Aorta (tissue), 5 donors: ENCODE data around the gene ANGPTL7. TPM values are rescaled to one million over a fixed set of nuclear protein-coding genes. Genes with fewer than 3 reads are reported as not detected.

ENCODE experiments used
- ATAC-seq: fragments of 200-7000 bp; cut with Tn5 transposase; one replicate; pipeline ENCODE4 v1.9.1; 2022; ENCODE audit warnings: moderate library complexity; ENCODE audit not compliant: low FRiP score
- DNase-seq, 2 donors: peaks; one replicate each; pipeline ENCODE4 v3.0.0-alpha.2; 2020
- H3K27ac ChIP-seq, 2 donors: one replicate each; pipeline ENCODE4 v1.5.1; 2013; ENCODE audit warnings: low read length in 2 of 2, mild to moderate bottlenecking in 2 of 2, moderate library complexity in 2 of 2, control low read depth in 1 of 2, inconsistent platforms in 1 of 2, low read depth in 1 of 2
- H3K27me3 ChIP-seq, 2 donors: one replicate each; pipeline ENCODE4 v1.6.1; 2013; ENCODE audit warnings: control low read depth in 1 of 2, low read length in 1 of 2, mild to moderate bottlenecking in 1 of 2, moderate library complexity in 1 of 2; ENCODE audit not compliant: insufficient read depth in 2 of 2, control insufficient read depth in 1 of 2
- H3K36me3 ChIP-seq, 2 donors: one replicate each; pipeline ENCODE4 v1.6.1; 2013; ENCODE audit warnings: control low read depth in 1 of 2, low read length in 1 of 2, mild to moderate bottlenecking in 1 of 2; ENCODE audit not compliant: insufficient read depth in 2 of 2, control insufficient read depth in 1 of 2
- H3K4me1 ChIP-seq, 2 donors: one replicate each; pipeline ENCODE4 v1.6.1; 2013; ENCODE audit warnings: low read length in 2 of 2, control low read depth in 1 of 2, mild to moderate bottlenecking in 1 of 2, moderate library complexity in 1 of 2; ENCODE audit not compliant: insufficient read depth in 2 of 2, control insufficient read depth in 1 of 2
- H3K4me3 ChIP-seq, 2 donors: one replicate each; pipeline ENCODE4 v1.5.1; 2013; ENCODE audit warnings: low read length in 2 of 2, control low read depth in 1 of 2, mild to moderate bottlenecking in 1 of 2
- H3K9me3 ChIP-seq: one replicate; pipeline ENCODE4 v1.6.1; 2013; ENCODE audit warnings: mild to moderate bottlenecking, low read length; ENCODE audit not compliant: control insufficient read depth
- WGBS, 2 donors: extraction: QIAGEN DNeasy Blood & Tissue Kit; methylation state at CpG; one replicate each; pipeline ENCODE4 v1.1.7; 2013; 5-methylcytosine and 5-hydroxymethylcytosine counted together
- intact Hi-C, 2 donors: fragments of 100-400 bp; cut with DNase I; formaldehyde crosslinking; loops; one replicate each; pipeline versions ENCODE4 v1.14.2 to v1.15.0; 2022
- polyA plus RNA-seq, 2 donors: library from polyadenylated mRNA; stranded (reverse); fragments of 200-250 nt; gene quantifications; one replicate each; pipeline ENCODE4 v1.2.3, GENCODE V29; 2013
- total RNA-seq, 2 donors: library from RNA; stranded (reverse); fragmentation: NEBNext Ultra II Directional; extraction: Animal tissue kit (Norgen Biotek cat#: 25700); gene quantifications; one replicate each; pipeline ENCODE4 v1.2.1, GENCODE V29; 2021
- donor health status: healthy with polysubstance abuse.
- donor health status: Bipolar disorder and iron deficiency.
- donor health status: DM: no; HTN: no; CAD: no.
- donor health status: DM: no; HTN: no; CAD: no.
- donor health status: DM: yes; HTN: yes; CAD: no.

The ANGPTL7 gene
- total and polyA plus RNA-seq, 4 donors, result 7.1 to 19.1 (median 10.8) TPM; not detected in 1

DNA sequence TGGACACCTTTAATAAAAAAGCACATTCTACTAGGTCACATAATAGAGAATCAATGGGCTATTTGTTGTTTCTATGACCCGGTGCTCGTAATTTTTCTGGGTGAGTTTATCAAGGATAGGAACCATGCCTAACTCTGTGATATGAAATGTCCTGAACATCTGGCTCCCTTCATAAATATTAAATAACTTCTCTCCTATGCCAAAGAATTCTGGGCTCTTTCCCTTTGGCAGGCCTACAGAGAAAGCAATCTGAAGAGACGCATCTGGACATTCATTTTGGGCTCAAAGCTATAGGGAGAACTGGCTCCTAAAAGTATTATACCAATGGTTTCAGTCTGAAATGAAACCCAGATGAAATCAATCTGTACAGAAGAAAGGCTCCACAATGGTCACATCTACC, 38.8 kb upstream of the ANGPTL7 start:
- WGBS, 2 donors, result 17 to 28% methylated on average over 3 of the region's 3 CpGs
- Histone ChIP-seq H3K4me1 (peaks cover 2 to 5% of the 10 kb centered on the region in 2 donors), H3K27me3 (no peaks in the 10 kb centered on the region), H3K36me3 (peaks cover 3 to 10% of the 10 kb centered on the region in 2 donors), H3K4me3 (no peak overlapping the region), H3K27ac (no peak overlapping the region), H3K9me3 (no peaks in the 10 kb centered on the region)
- DNase-seq (no peak), ATAC-seq (no peak)
- intact Hi-C loops, result no loop called here

DNA sequence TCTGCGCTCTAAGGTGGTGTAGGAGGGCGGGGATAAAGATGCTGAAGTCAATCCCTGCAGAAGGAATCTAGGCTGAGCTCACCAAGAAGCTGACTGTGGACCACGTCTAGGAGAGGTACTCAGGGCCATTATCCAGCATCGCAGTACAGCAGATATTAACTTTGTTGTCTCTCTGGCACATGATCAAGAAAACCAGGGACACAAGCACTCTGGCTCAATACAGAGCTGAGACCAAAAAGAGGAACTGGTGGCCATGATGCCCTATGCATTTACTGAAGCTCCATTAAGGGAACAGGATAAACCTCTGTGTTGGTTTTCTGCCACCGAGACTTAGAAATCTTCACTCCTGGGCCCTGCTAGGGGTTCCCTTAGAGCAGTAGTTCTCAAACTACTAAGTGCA, 38.0 kb upstream of the ANGPTL7 start:
- WGBS, 2 donors, result 70 to 73% methylated on average over 5 of the region's 5 CpGs
- ATAC-seq, result no peak
- no peak for DNase-seq
- intact Hi-C loops, result no loop called here
- H3K27ac ChIP-seq, result no peak overlapping the region
- H3K9me3 ChIP-seq, result no peaks in the 10 kb centered on the region
- H3K4me1 ChIP-seq, result peaks cover 2 to 5% of the 10 kb centered on the region in 2 donors
- H3K27me3 ChIP-seq, result no peaks in the 10 kb centered on the region
- peaks cover 3 to 6% of the 10 kb centered on the region in 2 donors for H3K36me3 ChIP-seq
- no peak overlapping the region for H3K4me3 ChIP-seq

DNA sequence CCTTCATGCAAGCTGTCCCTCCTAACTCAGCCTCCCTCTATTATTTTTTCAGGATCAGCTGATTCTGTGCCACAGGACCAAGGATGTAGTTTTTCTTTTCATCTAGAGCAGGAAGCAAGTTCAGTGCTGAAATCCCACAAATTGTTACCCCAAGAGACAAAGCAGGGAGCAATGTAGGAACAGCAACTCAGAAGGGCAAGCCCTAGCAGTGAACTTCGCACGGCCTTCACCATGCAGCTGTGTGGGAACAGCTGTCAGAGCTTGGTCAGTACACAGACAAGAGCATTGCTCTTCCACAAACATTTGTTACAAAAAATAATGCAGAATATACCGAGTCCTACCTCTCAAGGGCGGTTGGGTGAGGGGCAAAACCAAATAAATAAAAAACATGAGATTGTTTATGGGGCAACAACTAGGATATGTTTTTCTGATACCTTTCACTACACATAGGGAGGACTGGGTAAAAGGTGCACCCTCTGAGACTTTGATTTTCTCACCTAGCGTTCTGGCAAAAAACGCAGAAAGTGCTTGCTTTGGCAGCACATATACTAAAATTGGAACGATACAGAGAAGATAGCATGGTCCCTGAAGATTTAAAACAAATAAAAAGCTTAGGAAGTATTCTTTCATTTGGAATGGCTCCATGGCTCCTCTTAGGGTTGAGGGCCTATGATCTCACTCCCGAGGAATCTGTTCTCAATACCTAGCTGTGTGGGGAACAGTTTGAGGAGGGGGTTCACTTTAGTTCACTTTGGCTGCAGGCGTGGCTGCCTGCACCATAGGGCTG, 37.1 kb upstream of the ANGPTL7 start:
- no peaks in the 10 kb centered on the region for H3K9me3 ChIP-seq
- no peaks in the 10 kb centered on the region for H3K27me3 ChIP-seq
- peak; percentile 11 for ATAC-seq
- intact Hi-C loops, result no loop called here
- peaks cover 2 to 5% of the 10 kb centered on the region in 2 donors for H3K4me1 ChIP-seq
- 37 to 40% methylated on average over 9 of the region's 9 CpGs for WGBS, 2 donors
- H3K4me3 ChIP-seq, result no peak overlapping the region
- DNase-seq, result no peak
- H3K27ac ChIP-seq, result peak overlapping the region in 1 of 2 donors; percentile 29
- peaks cover 2 to 3% of the 10 kb centered on the region in 2 donors for H3K36me3 ChIP-seq

DNA sequence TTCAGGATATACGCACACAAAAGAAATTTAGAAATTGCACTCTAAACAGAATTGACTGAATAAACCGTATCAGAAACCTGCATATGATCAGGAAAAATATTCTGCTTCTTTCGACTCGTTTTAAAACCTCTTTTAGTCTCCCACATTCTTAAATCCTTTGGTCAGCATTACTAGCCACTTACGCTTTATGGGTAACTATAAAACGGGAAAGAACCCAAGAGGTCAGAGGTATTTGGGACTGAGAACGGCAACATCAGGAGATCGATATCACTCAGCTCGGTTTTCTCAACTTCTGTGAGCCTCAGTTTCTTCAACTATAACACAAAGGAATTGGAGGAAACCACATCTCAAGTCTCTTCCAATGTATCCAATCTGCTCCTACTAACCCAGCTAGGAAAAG, 36.4 kb upstream of the ANGPTL7 start:
- H3K4me3 ChIP-seq, result no peak overlapping the region
- no peaks in the 10 kb centered on the region for H3K27me3 ChIP-seq
- no peak for ATAC-seq
- H3K9me3 ChIP-seq, result no peaks in the 10 kb centered on the region
- WGBS, 2 donors, result 72 to 80% methylated on average over 9 of the region's 9 CpGs
- H3K36me3 ChIP-seq, result peaks cover 0 to 3% of the 10 kb centered on the region in 2 donors
- H3K4me1 ChIP-seq, result peaks cover 2 to 5% of the 10 kb centered on the region in 2 donors
- intact Hi-C loops, result no loop called here
- peak overlapping the region in 1 of 2 donors; percentile 18 for H3K27ac ChIP-seq
- DNase-seq, result no peak

DNA sequence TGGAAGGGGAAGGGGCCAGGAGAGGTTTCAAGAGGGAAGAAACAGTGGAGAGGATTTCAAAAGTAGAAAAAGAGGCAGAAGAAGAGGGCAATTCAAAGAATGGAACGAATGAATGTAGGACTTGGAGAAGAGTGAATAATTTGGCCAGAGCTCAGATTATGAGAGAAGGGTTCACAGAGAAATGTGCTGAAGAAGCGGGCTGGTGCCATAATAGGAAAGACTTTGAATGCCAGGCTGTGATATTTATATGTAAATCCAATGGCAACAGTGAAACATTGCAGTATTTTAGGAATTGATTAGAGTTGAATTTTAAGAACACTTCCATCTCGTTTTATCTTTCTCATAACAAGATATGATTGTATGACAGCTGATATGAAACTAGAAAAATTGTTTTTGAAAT, 36.0 kb upstream of the ANGPTL7 start:
- no peak overlapping the region for H3K4me3 ChIP-seq
- DNase-seq (no peak), ATAC-seq (no peak)
- intact Hi-C loops, result no loop called here
- 13 to 21% methylated on average over 3 of the region's 3 CpGs for WGBS, 2 donors
- peaks cover 2 to 5% of the 10 kb centered on the region in 2 donors for H3K4me1 ChIP-seq
- H3K27me3 ChIP-seq, result no peaks in the 10 kb centered on the region
- H3K27ac ChIP-seq, result peak overlapping the region in 1 of 2 donors; percentile 18
- H3K36me3 ChIP-seq, result peaks cover 0 to 3% of the 10 kb centered on the region in 2 donors
- no peaks in the 10 kb centered on the region for H3K9me3 ChIP-seq

DNA sequence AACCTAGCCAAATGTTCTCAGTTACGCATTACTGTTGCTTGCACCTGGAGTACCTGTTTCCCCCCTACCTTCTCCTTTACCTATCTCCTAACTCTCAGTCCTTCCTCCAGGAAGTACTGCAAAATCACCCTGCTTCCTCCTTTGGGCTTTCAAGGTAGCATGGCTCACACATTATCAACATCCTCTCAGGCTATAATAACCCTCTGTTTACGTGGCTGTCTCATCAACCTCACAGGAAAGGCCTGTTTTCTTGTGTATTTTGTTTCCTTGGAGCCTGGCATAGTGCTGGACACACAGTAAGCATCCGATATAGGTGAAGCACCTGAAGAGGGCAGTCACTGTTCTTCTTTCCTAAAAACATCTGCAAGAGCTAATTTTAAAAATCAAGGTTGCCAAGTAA, 32.7 kb upstream of the ANGPTL7 start:
- Histone ChIP-seq H3K4me3 (no peak overlapping the region), H3K4me1 (peaks cover 2 to 5% of the 10 kb centered on the region in 2 donors), H3K9me3 (no peaks in the 10 kb centered on the region), H3K27ac (peak overlapping the region in 1 of 2 donors; percentile 34), H3K27me3 (no peaks in the 10 kb centered on the region), H3K36me3 (no peaks in the 10 kb centered on the region)
- ATAC-seq, result no peak
- WGBS, 2 donors, result 94 to 96% methylated on average over 3 of the region's 3 CpGs
- intact Hi-C loops, result loop anchor here in 1 of 2 donors (5.0 kb wide), 1 partner anchor 54 kb away; no protein-coding TSS in a partner anchor
- no peak for DNase-seq

DNA sequence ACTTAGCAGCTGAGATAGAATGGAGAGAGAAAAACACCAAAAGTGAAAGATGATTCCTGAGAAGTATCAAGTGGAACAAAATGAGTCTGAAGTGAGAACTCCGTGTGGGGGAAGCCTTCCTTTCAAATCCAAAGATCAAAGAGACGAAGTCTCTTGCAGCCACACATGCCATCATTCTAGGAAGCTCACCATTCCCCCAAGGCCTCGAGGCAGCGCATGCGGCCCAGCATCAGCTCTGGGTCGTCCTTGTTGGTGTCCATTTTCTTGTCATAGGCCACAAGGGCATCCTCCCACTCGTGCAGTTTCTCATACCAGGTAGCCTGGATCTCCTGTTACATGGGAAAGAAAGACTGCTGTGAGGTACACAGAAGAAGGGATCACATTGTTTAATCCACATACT, 32.2 kb upstream of the ANGPTL7 start:
- ATAC-seq (no peak), DNase-seq (no peak)
- Histone ChIP-seq H3K4me3 (no peak overlapping the region), H3K27ac (no peak overlapping the region), H3K36me3 (no peaks in the 10 kb centered on the region), H3K4me1 (peaks cover under 1 to 4% of the 10 kb centered on the region in 2 donors), H3K9me3 (no peaks in the 10 kb centered on the region), H3K27me3 (no peaks in the 10 kb centered on the region)
- intact Hi-C loops, result loop anchor here in 1 of 2 donors (5.0 kb wide), 1 partner anchor 55 kb away; no protein-coding TSS in a partner anchor
- 92 to 93% methylated on average over 7 of the region's 7 CpGs for WGBS, 2 donors

DNA sequence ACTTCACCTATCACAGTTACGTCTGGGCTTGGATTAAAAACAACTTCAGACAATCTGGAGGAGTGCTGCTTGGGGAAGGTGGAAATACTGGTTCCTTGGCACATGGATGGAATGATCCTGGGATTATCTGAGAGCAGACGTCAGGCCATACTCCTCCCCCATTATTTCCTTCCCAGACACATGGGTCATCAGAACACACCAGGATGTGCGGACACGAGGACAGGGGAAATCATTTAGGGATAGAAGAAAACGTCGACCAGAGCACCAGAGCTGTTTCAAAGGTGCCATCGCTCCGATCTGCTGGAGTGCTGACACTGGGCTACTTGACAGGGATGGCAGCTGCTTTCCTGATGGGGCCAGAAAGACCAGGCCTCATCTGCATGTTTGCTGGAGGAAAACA, 31.8 kb upstream of the ANGPTL7 start:
- H3K36me3 ChIP-seq, result no peaks in the 10 kb centered on the region
- no peak overlapping the region for H3K4me3 ChIP-seq
- H3K9me3 ChIP-seq, result no peaks in the 10 kb centered on the region
- no peak for DNase-seq
- H3K27me3 ChIP-seq, result no peaks in the 10 kb centered on the region
- no peaks in the 10 kb centered on the region for H3K4me1 ChIP-seq
- intact Hi-C loops, result loop anchor here in 1 of 2 donors (5.0 kb wide), 1 partner anchor 55 kb away; no protein-coding TSS in a partner anchor
- H3K27ac ChIP-seq, result peak overlapping the region in 1 of 2 donors; percentile 38
- ATAC-seq, result no peak
- 82 to 89% methylated on average over 8 of the region's 8 CpGs for WGBS, 2 donors

DNA sequence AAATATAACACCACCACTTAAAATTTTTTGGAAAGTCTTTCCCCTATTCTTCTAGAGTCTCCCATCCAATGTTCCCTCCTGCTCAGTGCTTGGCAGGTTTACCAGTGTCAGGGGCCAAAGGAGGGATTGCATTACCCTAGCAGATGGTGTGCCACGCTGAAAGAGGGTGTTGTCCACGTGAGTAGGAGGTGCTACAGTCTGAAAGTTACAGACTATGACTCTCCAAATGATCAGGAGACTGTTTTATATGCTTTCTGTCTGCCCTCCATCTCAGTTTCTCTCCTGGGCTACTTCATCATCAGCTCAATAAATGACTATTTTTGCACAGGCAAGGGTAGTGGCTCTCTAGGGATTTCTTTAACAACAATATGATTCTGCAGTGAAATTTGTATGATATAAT, 31.3 kb upstream of the ANGPTL7 start:
- Histone ChIP-seq H3K9me3 (no peaks in the 10 kb centered on the region), H3K27ac (peak overlapping the region; percentile 9 to 69), H3K36me3 (no peaks in the 10 kb centered on the region), H3K4me3 (no peak overlapping the region), H3K4me1 (no peaks in the 10 kb centered on the region), H3K27me3 (no peaks in the 10 kb centered on the region)
- ATAC-seq (peak; percentile 72), DNase-seq (peak in 1 of 2 donors; percentile 55)
- WGBS, 2 donors, result 2 to 4% methylated on average over 2 of the region's 2 CpGs
- intact Hi-C loops, result loop anchor here in 1 of 2 donors (5.0 kb wide), 1 partner anchor 56 kb away; no protein-coding TSS in a partner anchor
